Measurements from ENCODE around the gene CARD10. TPM values are rescaled to one million over a fixed set of nuclear protein-coding genes. Genes with fewer than 3 reads are reported as not detected.

The CARD10 gene
- total and polyA plus RNA-seq, 2 of the 13 experiments (the other 11 are each of a cell fraction or from before 2014, with no cell fraction given) = 35.2 to 55.8 TPM

- TF ChIP-seq TBX2 (CRISPR knock-in tag; IDR thresholded peaks at IDR 0.05; ENCODE audit: borderline replicate concordance) (peak; percentile 22), ZNF138 (CRISPR knock-in tag; IDR thresholded peaks at IDR 0.05; ENCODE audit: low read depth) (no peak), EP300 (IDR thresholded peaks at IDR 0.05; ENCODE audit: low read depth in 2 of 2, low read length in 2 of 2) (0 out of 4 replicates have a peak, but pooled peaks of 1 of the 2 experiments have one; percentile 13), EP300 (CRISPR knock-in tag; IDR thresholded peaks at IDR 0.05; ENCODE audit: borderline replicate concordance) (no peak), SRY (CRISPR knock-in tag; IDR thresholded peaks at IDR 0.05) (no peak), BRCA1 (CRISPR knock-in tag; IDR thresholded peaks at IDR 0.05) (no peak), ISL2 (CRISPR knock-in tag; IDR thresholded peaks at IDR 0.05) (no peak), ZNF354B (CRISPR knock-in tag; IDR thresholded peaks at IDR 0.05) (no peak), PLRG1 (conservative IDR thresholded peaks at IDR 0.05) (no peak), RXRB (CRISPR knock-in tag; IDR thresholded peaks at IDR 0.05; ENCODE audit: borderline replicate concordance) (peak; percentile 49; the same call in 1 of the 2 replicates), POLR2AphosphoS2 (IDR thresholded peaks at IDR 0.05; ENCODE audit: low read depth, low read length) (peak; percentile 72; the same call in 1 of the 2 replicates), PHF20 (CRISPR knock-in tag; IDR thresholded peaks at IDR 0.05) (no peak), FOXK1 (CRISPR knock-in tag; IDR thresholded peaks at IDR 0.05; ENCODE audit: borderline replicate concordance, low read depth) (no peak), TBL1XR1 (IDR thresholded peaks at IDR 0.05; ENCODE audit: borderline replicate concordance, low read length, partially characterized antibody) (no peak), ATF3 (CRISPR knock-in tag; IDR thresholded peaks at IDR 0.05) (no peak)
- TF ChIP-seq, protein P1, sequence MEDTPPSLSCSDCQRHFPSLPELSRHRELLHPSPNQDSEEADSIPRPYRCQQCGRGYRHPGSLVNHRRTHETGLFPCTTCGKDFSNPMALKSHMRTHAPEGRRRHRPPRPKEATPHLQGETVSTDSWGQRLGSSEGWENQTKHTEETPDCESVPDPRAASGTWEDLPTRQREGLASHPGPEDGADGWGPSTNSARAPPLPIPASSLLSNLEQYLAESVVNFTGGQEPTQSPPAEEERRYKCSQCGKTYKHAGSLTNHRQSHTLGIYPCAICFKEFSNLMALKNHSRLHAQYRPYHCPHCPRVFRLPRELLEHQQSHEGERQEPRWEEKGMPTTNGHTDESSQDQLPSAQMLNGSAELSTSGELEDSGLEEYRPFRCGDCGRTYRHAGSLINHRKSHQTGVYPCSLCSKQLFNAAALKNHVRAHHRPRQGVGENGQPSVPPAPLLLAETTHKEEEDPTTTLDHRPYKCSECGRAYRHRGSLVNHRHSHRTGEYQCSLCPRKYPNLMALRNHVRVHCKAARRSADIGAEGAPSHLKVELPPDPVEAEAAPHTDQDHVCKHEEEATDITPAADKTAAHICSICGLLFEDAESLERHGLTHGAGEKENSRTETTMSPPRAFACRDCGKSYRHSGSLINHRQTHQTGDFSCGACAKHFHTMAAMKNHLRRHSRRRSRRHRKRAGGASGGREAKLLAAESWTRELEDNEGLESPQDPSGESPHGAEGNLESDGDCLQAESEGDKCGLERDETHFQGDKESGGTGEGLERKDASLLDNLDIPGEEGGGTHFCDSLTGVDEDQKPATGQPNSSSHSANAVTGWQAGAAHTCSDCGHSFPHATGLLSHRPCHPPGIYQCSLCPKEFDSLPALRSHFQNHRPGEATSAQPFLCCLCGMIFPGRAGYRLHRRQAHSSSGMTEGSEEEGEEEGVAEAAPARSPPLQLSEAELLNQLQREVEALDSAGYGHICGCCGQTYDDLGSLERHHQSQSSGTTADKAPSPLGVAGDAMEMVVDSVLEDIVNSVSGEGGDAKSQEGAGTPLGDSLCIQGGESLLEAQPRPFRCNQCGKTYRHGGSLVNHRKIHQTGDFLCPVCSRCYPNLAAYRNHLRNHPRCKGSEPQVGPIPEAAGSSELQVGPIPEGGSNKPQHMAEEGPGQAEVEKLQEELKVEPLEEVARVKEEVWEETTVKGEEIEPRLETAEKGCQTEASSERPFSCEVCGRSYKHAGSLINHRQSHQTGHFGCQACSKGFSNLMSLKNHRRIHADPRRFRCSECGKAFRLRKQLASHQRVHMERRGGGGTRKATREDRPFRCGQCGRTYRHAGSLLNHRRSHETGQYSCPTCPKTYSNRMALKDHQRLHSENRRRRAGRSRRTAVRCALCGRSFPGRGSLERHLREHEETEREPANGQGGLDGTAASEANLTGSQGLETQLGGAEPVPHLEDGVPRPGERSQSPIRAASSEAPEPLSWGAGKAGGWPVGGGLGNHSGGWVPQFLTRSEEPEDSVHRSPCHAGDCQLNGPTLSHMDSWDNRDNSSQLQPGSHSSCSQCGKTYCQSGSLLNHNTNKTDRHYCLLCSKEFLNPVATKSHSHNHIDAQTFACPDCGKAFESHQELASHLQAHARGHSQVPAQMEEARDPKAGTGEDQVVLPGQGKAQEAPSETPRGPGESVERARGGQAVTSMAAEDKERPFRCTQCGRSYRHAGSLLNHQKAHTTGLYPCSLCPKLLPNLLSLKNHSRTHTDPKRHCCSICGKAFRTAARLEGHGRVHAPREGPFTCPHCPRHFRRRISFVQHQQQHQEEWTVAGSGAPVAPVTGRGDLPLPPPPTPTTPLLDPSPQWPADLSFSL (CRISPR knock-in tag; IDR thresholded peaks at IDR 0.05) = no peak
- TF ChIP-seq, protein P2, sequence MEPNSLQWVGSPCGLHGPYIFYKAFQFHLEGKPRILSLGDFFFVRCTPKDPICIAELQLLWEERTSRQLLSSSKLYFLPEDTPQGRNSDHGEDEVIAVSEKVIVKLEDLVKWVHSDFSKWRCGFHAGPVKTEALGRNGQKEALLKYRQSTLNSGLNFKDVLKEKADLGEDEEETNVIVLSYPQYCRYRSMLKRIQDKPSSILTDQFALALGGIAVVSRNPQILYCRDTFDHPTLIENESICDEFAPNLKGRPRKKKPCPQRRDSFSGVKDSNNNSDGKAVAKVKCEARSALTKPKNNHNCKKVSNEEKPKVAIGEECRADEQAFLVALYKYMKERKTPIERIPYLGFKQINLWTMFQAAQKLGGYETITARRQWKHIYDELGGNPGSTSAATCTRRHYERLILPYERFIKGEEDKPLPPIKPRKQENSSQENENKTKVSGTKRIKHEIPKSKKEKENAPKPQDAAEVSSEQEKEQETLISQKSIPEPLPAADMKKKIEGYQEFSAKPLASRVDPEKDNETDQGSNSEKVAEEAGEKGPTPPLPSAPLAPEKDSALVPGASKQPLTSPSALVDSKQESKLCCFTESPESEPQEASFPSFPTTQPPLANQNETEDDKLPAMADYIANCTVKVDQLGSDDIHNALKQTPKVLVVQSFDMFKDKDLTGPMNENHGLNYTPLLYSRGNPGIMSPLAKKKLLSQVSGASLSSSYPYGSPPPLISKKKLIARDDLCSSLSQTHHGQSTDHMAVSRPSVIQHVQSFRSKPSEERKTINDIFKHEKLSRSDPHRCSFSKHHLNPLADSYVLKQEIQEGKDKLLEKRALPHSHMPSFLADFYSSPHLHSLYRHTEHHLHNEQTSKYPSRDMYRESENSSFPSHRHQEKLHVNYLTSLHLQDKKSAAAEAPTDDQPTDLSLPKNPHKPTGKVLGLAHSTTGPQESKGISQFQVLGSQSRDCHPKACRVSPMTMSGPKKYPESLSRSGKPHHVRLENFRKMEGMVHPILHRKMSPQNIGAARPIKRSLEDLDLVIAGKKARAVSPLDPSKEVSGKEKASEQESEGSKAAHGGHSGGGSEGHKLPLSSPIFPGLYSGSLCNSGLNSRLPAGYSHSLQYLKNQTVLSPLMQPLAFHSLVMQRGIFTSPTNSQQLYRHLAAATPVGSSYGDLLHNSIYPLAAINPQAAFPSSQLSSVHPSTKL (CRISPR knock-in tag; IDR thresholded peaks at IDR 0.05) = peak; percentile 22; the same call in 1 of the 2 replicates
These were observed 47.9 kb upstream of the CARD10 start (continued) for GRCh38 chr22:37566903-37567798.

All from HepG2 (cell line).